HG03378 (cell line): ENCODE results near the gene P2RY6.

Experiments
- ATAC-seq: cut with Tn5 transposase; IDR thresholded peaks from one replicate; pipeline ENCODE4 v1.9.1; 2021; ENCODE audit warnings: mild to moderate bottlenecking, moderate library complexity; ENCODE audit not compliant: unreplicated experiment

The P2RY6 gene

DNA sequence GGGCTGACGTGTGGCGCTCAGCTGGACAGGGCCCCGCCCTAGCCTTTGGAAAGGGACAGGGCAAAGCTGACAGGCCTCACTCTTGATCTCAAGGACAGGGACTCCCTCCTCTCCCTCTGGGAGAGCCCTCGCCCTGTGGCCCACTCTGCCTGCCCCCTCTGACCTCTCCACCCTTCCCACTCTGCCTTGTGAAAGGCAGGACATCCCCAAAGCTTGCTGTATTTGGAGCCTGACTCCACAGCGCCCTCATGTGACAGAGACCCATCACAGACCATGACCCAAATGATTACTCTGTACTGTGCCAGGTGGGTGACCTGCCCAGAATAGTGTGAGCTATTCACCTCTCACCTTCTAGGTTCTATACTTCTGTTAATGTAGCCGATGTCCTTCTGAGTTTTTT is 35.3 kb upstream of the P2RY6 start:
- ATAC-seq: no peak

DNA sequence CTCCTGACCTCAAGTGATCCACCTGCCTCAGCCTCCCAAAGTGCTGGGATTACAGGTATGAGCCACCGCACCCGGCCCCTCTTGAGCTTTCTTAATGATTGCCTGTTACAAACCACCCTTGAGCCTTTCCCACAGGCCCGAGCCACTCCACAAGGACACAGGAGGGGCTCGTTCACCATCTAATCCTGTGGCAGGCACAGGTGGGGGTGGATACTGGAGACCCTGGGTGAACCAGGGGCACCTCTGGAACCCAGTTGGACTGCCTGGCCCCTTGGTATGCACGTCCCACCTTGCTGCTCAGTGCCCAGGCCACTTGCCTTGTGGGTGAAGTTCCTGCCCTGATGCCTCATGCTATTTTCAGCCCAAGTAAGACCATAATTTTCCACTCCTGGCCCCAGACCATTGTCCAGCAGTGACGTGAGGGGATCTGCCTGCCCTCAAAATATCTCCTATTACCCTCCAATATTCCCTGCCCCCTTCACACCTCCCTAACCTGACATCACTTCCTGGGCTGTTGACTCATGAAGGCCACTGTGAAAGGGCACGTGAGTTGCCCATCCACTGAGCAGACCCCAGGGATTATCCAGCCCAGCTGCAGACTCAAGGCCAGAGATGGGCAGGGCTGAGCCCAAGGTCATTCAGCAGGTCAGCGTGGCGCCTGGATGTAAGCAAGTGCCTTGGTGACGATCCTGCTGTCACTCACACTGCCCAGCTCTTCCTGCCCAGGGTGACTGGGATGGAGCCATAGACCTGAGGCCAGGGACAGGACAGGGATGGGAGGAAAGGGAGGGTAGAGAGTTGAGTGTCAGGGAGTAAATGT is 34.5 kb upstream of the P2RY6 start:
- ATAC-seq: no peak

DNA sequence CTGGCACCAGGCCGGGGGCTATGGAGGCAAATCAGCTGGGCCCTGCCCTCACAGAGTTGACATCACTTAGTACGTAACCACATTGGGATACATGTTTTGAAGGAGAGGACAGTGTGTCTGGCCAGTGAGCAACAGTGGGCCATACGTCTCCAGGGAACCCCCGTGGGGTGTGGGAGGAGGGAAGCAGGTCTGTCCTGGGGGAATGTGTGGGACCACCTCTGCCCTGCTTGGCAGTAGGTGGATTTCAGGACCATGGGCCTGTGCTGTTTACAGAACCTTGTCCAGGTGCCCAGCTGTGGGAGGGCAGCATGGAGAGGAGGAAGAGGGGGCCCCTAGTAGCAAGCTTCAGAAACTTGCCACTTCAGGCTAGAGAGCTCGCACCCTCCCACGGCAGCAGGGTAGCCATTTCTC is 33.0 kb upstream of the P2RY6 start:
- ATAC-seq: no peak

DNA sequence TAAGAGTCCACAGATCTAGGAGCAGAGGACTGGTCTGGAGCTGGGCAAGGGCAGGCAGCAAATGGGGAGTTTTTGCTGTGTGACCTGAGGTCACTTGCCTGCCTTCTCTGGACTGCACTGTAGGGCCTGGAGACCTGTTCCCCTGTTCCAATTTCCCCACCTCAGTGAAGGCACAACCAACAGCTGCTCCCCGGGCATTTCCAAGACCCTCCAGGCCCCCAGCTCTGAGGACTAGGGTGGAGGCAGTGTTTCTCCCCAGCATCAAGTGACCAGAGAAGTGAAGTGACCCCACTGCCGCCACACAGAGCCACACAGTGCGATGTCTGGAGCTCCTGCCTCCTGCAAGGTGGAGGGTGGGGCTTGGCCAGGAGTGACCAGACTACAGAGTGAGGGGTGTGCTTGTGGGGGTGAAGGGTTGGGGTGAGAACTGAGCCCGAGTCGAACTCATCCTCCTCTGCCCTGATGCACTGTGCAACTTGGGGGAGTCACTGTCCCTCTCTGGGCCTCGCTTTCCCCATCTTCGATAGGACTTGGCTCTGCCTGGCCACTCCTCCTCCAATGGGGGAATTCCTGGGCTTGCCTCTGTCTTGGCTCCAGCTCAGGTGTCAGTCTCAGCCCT is 32.5 kb upstream of the P2RY6 start:
- ATAC-seq: no peak

DNA sequence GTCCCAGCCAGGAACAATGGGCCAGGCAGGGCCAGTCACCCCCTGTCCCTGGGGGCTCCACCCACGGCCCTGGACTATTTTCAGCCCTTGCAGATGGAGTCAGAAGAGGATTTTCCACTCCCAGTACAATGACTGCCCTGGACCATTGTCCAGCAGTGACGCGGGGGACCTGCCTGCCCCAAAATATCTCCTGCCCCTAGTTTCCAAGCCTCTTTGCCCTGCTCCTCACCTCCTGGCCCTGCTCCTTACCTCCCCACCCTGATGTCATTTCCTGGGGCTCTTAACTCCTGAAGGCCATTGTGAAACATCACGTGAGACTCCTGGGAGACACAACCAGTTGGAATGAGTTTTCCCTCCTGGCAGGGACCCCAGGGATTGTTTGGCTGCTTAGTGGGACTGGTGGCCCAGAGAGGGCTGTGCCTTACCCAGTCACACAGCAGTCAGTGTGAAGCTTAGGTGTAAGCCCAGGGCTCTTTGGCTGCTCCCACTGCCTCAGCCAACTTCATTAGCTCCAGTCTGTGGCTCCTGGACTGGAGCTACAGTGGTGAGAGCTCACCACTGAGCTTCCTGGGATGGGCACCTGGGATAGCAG is 31.9 kb upstream of the P2RY6 start:
- no peak for ATAC-seq

DNA sequence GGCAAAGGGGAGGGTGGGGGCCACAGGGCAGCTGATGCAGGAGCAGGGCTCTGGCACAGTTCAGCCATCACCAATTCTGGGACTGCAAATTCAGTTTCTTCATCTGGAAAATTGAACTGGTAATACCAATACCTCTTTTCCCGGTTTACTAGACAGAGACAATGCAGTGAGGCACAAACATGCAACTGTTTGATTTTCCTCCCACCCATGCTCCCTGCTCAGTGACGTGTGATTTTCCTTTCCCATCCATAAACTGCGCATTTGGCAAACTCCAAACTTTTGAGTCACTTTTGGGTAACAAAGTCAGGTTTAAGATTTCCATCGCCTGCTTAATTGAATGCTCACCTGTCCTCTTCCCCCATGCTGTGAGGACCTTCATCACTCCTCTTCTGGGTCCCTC is 30.8 kb upstream of the P2RY6 start:
- no peak for ATAC-seq

DNA sequence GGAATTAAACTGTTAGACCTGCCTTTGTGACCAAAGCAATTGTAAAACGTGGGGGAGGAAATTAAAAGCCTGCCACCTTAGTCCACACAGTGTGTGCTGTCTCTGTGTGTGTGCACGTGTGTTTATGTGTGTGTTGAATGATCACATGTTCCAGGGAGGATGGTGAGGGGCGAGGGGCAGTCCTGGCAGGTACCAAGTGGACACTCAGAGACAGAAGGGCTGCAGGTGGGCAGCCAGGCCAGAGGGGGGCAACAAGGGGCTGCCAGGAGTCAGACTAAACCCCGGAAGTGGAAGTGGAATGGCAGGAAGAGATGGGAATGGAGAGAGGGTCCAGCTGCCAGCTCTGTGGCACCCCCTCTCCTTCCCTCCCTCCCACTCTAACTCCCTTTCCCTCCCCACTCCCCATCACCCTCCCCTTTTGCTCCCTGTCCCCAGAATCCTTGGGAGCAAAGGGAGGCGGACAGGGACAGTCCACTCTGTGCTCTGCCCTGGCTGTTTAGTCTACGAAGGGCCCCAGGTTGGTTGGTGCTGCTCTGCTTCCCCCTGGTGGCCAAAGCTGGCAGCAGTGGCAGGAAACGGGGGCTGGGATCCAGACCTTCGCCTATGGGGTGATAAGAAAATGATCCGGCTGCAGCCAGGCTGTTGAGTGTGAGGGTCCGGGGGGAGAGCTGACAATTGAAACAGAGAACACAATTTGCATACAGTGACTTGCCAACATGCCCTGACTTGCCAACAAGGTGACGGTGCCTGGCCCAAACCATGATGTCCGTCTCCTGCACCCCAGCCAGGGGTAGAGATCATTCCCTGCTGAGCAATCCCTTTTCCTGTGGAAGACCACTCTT is 29.7 kb upstream of the P2RY6 start:
- ATAC-seq: no peak

DNA sequence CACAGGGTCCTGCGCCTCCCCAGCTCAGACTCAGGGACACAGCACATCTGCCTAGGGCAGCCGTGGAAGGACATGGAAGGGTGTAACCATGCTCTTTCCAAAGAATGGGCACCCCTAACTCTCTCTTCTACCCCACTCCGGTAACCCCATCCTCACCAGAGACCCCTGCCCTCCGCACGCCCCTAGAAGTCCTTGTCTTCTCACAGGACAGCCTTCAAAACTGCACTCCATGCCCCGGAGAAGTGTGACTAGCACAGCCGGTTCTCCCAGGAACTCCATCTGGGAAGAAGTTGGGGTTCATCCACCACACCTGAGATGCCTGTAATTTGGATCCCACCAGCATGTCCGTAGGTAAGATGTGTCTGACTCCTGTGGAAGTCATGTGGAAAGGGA is 29.0 kb upstream of the P2RY6 start:
- no peak for ATAC-seq

DNA sequence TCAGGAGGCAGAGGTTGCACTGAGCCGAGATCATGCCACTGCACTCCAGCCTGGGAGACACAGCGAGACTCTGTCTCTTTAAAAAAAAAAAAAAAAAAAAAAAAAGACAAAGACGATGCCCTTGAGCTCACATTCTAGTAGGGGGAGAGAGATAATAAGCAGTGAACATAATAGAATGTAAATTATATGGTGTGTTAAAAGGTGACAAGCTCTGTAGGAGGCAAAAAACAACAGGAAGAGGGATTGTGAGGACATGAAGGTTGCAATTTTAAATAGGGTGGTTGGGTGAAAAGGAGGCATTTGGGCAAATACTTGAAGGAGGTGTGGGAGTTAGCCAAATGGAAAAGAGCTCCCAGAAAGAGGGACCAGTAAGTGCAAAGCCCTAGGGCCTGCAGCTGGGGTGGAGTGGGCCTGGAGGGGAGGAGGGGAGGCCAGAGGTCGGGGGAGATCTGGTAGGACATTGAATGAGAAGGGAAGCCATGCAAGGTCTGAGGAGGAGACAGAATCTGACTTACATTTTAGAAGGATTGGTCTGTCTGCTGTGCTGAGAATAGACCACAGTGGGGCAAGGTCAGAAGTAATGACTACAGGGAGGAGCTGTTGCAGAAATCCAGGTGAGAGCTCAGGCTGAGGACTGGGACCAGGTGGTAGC is 27.4 kb upstream of the P2RY6 start:
- no peak for ATAC-seq

DNA sequence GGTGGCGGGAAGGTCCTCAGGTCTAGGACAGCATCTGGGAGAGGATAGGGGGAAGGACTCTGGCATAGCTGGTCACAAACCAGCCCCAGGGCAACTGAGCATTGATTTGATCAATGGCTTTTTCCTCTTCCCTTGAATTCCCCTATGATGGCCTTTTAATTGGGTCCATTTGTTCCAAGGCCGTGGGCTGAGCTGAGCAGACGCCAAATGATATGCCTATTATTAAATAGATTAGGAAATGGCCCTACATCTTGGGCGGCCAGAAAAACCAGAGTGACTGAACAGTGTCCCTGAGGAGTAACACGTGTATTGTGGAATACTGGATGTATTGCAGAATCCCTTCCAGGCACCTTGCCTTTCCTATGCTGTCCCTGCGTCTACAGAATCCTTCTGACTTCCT is 26.7 kb upstream of the P2RY6 start:
- ATAC-seq: no peak

DNA sequence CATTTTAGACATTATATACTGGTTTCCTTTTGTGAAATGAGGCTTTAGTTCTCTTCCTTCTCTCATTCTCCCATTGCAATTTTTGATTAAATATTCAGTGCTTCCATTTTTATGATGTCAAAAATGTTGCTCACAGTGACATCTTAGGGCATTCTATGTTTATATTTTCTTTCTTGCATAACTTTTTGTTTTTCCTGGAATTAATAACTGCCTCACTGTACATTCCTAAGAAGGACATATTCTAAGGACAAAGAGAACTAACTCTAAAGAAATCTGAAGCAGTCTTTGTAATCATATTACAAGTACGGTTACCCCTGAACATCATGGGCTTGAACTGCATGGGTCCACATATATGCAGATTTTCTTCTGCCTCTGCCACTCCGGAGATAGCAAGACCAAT is 25.8 kb upstream of the P2RY6 start:
- ATAC-seq: no peak

DNA sequence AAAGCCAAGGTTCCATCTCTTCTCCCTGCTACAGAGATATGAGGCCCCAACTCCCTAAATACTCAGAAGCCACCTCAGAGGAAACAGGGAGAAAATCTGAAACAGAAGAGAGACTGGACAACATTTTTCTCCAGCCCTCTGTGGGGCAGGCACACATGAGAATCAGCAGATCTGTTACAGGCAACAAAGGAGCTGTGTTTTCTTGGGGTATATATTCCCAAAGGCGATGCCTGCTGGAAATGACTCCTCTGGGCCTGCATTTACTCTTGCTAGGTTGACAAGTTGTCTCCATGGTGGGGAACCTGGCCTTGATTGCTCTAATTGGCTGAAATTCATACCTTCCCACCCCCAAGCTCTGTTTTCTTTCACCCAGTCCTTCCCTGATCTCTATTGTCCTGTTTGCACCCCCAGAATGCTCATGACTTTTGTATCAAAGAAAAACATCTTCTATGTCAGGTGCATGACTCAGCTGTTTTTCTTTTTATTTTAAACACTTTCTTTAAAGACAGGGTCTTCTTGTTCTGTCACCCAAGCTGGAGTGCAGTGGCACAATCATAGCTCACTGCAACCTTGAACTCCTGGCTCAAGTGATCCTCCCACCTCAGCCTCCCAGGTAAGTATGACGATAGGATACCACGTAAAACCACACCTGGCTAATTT is 23.5 kb upstream of the P2RY6 start:
- ATAC-seq: no peak

DNA sequence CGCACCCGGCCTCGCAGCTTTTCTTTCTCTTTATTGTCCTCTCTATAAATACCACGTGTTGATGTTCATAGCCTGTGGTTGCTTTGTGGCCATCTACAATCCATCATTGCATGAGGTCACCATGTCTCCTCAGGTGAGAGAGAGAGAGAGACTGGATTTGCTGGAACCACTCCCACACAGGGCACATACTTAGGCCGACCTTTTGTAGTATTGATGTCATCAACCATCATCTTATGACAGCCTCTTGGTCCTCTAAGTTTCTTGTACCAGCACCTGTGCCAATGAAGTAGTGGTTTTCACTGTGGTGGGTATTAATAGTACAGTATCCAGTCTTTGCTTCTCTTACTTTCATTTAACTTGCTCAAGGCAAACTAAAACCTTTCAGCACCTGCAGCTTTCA is 22.8 kb upstream of the P2RY6 start:
- ATAC-seq: no peak

DNA sequence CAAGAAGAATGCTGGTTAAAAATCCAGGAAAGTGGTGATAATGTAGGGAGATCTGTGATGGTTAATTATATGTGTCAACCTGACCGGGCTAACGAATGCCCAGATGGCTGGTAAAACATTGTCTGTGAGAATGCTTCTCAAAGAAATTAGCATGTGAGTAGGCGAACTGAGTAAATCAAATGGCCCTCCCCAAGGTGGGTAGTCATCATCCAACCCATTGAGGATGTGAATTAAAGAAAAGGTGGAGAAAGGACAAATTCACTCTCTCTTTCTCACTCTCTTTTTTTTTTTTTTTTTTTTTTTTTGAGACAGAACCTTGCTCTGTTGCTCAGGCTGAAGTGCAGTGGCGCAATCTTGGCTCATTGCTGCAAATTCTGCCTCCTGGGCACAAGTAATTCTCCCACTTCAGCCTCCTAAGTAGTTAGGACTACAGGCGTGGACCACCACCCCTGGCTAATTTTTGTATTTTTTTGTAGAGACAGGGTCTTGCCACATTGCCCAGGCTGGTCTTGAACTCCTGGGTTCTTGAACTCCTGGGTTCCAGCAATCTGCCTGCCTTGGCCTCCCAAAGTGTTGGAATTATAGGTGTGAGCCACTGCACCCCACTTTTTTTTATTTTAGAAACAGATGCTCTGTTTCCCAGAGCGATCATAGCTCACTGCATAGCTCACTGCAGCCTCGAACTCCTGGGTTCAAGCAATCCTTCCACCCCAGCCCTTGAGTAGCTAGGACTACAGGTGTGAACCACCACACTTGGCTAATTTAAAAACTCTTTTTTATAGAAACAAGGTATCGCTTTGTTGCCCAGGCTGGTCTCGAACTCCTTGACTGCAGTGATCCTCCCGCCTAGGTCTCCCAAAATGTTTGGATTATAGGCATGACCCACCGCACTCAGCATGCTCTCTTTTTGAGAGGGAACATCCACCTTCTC is 22.0 kb upstream of the P2RY6 start:
- ATAC-seq: no peak

DNA sequence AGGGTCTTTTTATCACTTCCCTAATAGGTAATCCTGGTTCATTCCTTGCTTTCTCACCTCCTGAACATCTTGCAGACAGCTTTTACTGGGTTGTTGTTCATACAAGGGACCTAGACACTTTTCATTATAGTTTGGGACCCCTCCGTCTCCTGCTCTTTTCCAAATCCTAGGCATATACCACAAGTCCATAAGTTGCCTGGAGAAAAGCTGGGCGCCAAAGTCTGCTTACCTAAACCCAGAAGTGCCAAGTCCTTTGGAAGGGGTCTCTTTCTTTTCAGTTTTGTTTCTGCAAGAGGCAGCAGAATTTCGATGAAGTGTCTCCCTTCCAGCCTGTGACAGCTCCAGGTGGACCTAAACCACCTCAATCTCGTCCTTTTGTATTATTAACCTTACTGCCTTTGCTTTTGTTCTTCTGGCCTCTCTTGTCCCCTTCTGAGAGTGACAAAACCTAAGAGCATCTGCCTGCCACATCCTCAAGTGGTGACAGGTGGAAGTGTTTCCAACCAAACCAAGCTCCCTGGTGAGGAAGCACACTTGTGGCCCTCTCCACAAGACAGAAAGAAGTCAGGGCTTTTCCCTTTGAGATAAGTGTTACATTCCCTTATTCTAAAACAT is 19.5 kb upstream of the P2RY6 start:
- no peak for ATAC-seq

DNA sequence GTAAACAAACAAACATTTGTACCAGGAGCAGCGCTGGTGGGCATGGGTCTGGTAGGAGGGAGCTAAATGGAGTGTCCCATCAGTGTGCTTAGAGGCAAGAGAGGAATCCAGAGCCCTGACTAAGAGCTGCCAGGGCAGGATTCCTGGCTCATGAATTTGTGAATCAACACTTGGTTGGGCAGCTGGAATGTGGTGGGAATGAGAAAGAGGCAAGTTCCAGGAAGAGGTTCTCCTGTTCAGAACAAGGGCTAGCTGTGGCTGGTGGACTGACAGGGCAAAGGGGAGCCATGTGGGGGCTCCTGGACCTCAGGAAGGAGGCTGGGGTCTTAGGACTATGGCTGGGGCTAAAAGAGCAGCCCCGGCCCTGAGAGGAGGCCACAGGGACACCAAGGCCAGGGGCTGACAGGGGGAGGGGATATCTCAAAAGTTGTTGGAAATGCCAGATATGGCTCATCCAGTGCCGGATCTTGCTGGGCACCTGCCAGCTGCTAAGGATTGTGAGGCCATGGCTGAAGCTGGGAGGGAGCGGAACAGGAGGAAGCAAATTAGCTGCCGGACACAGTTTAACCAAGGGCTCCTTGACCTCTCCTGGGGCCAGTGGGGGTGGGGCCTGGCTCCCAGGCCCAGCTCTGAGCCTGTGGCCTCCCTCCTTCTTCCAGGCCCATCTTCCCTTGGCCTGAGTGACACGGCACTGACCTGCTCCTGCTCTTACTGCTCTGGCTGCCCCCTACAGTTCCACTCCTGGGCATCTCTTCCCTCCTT is 14.6 kb upstream of the P2RY6 start:
- ATAC-seq: no peak

DNA sequence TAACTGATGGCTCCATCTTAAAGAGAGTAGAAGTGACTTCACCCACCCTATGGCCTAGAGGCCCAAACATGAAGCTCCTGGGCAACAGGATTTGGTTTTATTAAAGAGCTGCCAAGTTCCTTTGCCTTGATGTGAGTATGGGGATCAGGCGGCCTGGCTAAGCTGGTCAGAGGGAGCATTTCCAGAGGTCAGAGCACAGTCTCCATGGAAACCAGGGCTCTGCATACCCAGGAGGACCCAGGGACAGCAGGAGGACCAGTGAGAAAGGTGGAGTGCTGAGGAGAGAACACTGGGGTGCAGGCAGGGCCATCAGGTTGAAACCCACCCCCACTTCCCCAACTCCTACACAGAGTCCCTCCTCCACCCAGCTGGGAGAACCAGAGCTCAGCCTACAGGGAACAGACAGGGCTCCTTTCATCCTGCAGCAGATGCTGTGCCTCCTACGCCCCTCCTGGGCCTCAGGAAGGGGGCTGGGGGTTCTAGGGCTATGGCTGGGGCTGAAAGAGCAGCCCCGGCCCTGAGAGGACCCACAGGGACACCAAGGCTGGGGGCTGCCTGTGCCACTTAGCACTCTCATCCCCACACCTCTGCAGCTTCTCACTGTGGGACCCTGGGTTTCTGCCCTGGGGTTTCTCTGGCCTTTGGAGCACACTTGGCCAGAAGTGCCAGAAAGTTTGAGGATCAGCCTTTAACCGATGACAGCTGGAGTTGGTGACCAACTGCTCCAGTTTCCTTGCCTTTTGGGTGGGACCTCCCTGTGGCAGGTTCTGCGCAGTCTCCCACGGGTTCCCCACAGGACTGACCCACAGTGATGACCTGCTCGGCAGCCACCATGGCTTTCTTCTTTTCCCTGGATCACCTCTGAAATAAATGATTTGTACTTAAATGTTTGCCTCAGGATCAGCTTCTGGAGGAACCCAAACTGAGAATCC is 13.8 kb upstream of the P2RY6 start:
- ATAC-seq: no peak
